Measurements from ENCODE around the gene NCK2.
A peak's percentile ranks its signal among the peaks of the same experiment; 100 is the strongest.

The NCK2 gene

GRCh38 chr2:105822186-105822585, 77.5 kb downstream of the NCK2 start:
- Histone ChIP-seq H3K36me3 (ENCODE audit: control insufficient read depth in 4 of 4, insufficient read depth in 4 of 4, low read length in 3 of 4) (peaks cover 8 to 45% (median 17%) of the 10 kb centered on the region in 4 experiments), H3K27me3 (replicated peaks in 2 of 5; ENCODE audit: control insufficient read depth in 4 of 5, insufficient read depth in 5 of 5, low read length in 4 of 5) (no peaks in the 10 kb centered on the region), H3K4me1 (ENCODE audit: control extremely low read depth in 1 of 4, control insufficient read depth in 4 of 4, insufficient read depth in 4 of 4, low read length in 3 of 4) (peaks cover 2 to 18% (median 5%) of the 10 kb centered on the region in 4 experiments), H3K27ac (ENCODE audit: insufficient read depth in 1 of 2, low read depth in 1 of 2, low read length in 2 of 2, poor library complexity in 1 of 2, severe bottlenecking in 2 of 2) (peak overlapping the region in 1 of 2 experiments; percentile 11), H3K9me3 (ENCODE audit: control extremely low read depth in 1 of 5, control insufficient read depth in 4 of 5, insufficient read depth in 2 of 5, low read depth in 1 of 5, low read length in 4 of 5) (peaks cover 0 to 4% (median 0%) of the 10 kb centered on the region in 5 experiments), H3K4me3 (ENCODE audit: control insufficient read depth in 1 of 7, extremely low read depth in 1 of 7, insufficient read depth in 4 of 7, low read depth in 2 of 7, low read length in 6 of 7) (no peak overlapping the region)
- peak in 1 of 3 donors; percentile 34 for DNase-seq
- ChIA-PET POLR2A (no interaction called here), CTCF (interaction anchor here (0.7 to 1.4 kb wide), 5 partner anchors 9 to 22 kb away, joined by 3 to 4 read pairs (median 3); no protein-coding TSS in a partner anchor)
- 72% methylated on average over 3 of the region's 7 CpGs for WGBS (ENCODE audit: insufficient coverage)

- Histone ChIP-seq H3K27me3 (replicated peaks in 2 of 5; ENCODE audit: control insufficient read depth in 4 of 5, insufficient read depth in 5 of 5, low read length in 4 of 5) (no peaks in the 10 kb centered on the region), H3K27ac (ENCODE audit: insufficient read depth in 1 of 2, low read depth in 1 of 2, low read length in 2 of 2, poor library complexity in 1 of 2, severe bottlenecking in 2 of 2) (no peak overlapping the region), H3K4me1 (ENCODE audit: control extremely low read depth in 1 of 4, control insufficient read depth in 4 of 4, insufficient read depth in 4 of 4, low read length in 3 of 4) (peaks cover 2 to 33% (median 7%) of the 10 kb centered on the region in 4 experiments), H3K4me3 (ENCODE audit: control insufficient read depth in 1 of 7, extremely low read depth in 1 of 7, insufficient read depth in 4 of 7, low read depth in 2 of 7, low read length in 6 of 7) (no peak overlapping the region), H3K36me3 (ENCODE audit: control insufficient read depth in 4 of 4, insufficient read depth in 4 of 4, low read length in 3 of 4) (peaks cover 6 to 41% (median 17%) of the 10 kb centered on the region in 4 experiments), H3K9me3 (ENCODE audit: control extremely low read depth in 1 of 5, control insufficient read depth in 4 of 5, insufficient read depth in 2 of 5, low read depth in 1 of 5, low read length in 4 of 5) (peaks cover 0 to 4% (median 2%) of the 10 kb centered on the region in 5 experiments)
- 95% methylated on average over 9 of the region's 9 CpGs for WGBS (ENCODE audit: insufficient coverage)
- no peak for DNase-seq
- CTCF ChIA-PET, result no interaction called here
- POLR2A ChIA-PET, result no interaction called here
Measured at GRCh38 chr2:105824446-105824845, 79.7 kb downstream of the NCK2 start.

- ChIA-PET CTCF (no interaction called here), POLR2A (interaction anchor here (0.5 kb wide), 1 partner anchor 38 kb away, joined by 4 read pairs; no protein-coding TSS in a partner anchor)
- Histone ChIP-seq H3K27ac (ENCODE audit: insufficient read depth in 1 of 2, low read depth in 1 of 2, low read length in 2 of 2, poor library complexity in 1 of 2, severe bottlenecking in 2 of 2) (no peak overlapping the region), H3K9me3 (ENCODE audit: control extremely low read depth in 1 of 5, control insufficient read depth in 4 of 5, insufficient read depth in 2 of 5, low read depth in 1 of 5, low read length in 4 of 5) (peaks cover 2 to 23% (median 8%) of the 10 kb centered on the region in 5 experiments), H3K27me3 (replicated peaks in 2 of 5; ENCODE audit: control insufficient read depth in 4 of 5, insufficient read depth in 5 of 5, low read length in 4 of 5) (no peaks in the 10 kb centered on the region), H3K4me3 (ENCODE audit: control insufficient read depth in 1 of 7, extremely low read depth in 1 of 7, insufficient read depth in 4 of 7, low read depth in 2 of 7, low read length in 6 of 7) (no peak overlapping the region), H3K36me3 (ENCODE audit: control insufficient read depth in 4 of 4, insufficient read depth in 4 of 4, low read length in 3 of 4) (peaks cover 6 to 33% (median 17%) of the 10 kb centered on the region in 4 experiments), H3K4me1 (ENCODE audit: control extremely low read depth in 1 of 4, control insufficient read depth in 4 of 4, insufficient read depth in 4 of 4, low read length in 3 of 4) (peaks cover 0 to 15% (median 2%) of the 10 kb centered on the region in 4 experiments)
- no CpG with 5 or more reads among the region's 1 CpG for WGBS (ENCODE audit: insufficient coverage)
- peak in 2 of 3 donors; percentile 32 to 50 for DNase-seq
Measured at GRCh38 chr2:105827351-105828096, 82.8 kb downstream of the NCK2 start.

- H3K4me1 ChIP-seq (ENCODE audit: control extremely low read depth in 1 of 4, control insufficient read depth in 4 of 4, insufficient read depth in 4 of 4, low read length in 3 of 4), result peaks cover 0 to 15% (median 2%) of the 10 kb centered on the region in 4 experiments
- DNase-seq, result no peak
- H3K27ac ChIP-seq (ENCODE audit: insufficient read depth in 1 of 2, low read depth in 1 of 2, low read length in 2 of 2, poor library complexity in 1 of 2, severe bottlenecking in 2 of 2), result no peak overlapping the region
- H3K4me3 ChIP-seq (ENCODE audit: control insufficient read depth in 1 of 7, extremely low read depth in 1 of 7, insufficient read depth in 4 of 7, low read depth in 2 of 7, low read length in 6 of 7), result no peak overlapping the region
- peaks cover 2 to 32% (median 8%) of the 10 kb centered on the region in 5 experiments for H3K9me3 ChIP-seq (ENCODE audit: control extremely low read depth in 1 of 5, control insufficient read depth in 4 of 5, insufficient read depth in 2 of 5, low read depth in 1 of 5, low read length in 4 of 5)
- H3K36me3 ChIP-seq (ENCODE audit: control insufficient read depth in 4 of 4, insufficient read depth in 4 of 4, low read length in 3 of 4), result peaks cover 6 to 29% (median 17%) of the 10 kb centered on the region in 4 experiments
- ChIA-PET POLR2A (no interaction called here), CTCF (interaction anchor here (1.0 kb wide), 2 partner anchors 39 to 41 kb away, joined by 3 read pairs; no protein-coding TSS in a partner anchor)
- H3K27me3 ChIP-seq (replicated peaks in 2 of 5; ENCODE audit: control insufficient read depth in 4 of 5, insufficient read depth in 5 of 5, low read length in 4 of 5), result no peaks in the 10 kb centered on the region
Measured at GRCh38 chr2:105828558-105828957, 83.8 kb downstream of the NCK2 start.

GRCh38 chr2:105834931-105835330, 90.2 kb downstream of the NCK2 start:
- Histone ChIP-seq H3K4me1 (ENCODE audit: control extremely low read depth in 1 of 4, control insufficient read depth in 4 of 4, insufficient read depth in 4 of 4, low read length in 3 of 4) (peaks cover 0 to 2% (median 0%) of the 10 kb centered on the region in 4 experiments), H3K4me3 (ENCODE audit: control insufficient read depth in 1 of 7, extremely low read depth in 1 of 7, insufficient read depth in 4 of 7, low read depth in 2 of 7, low read length in 6 of 7) (peak overlapping the region in 1 of 7 experiments; percentile 17), H3K27me3 (replicated peaks in 2 of 5; ENCODE audit: control insufficient read depth in 4 of 5, insufficient read depth in 5 of 5, low read length in 4 of 5) (no peaks in the 10 kb centered on the region), H3K36me3 (ENCODE audit: control insufficient read depth in 4 of 4, insufficient read depth in 4 of 4, low read length in 3 of 4) (peaks cover 0 to 8% (median 2%) of the 10 kb centered on the region in 4 experiments), H3K27ac (ENCODE audit: insufficient read depth in 1 of 2, low read depth in 1 of 2, low read length in 2 of 2, poor library complexity in 1 of 2, severe bottlenecking in 2 of 2) (no peak overlapping the region), H3K9me3 (ENCODE audit: control extremely low read depth in 1 of 5, control insufficient read depth in 4 of 5, insufficient read depth in 2 of 5, low read depth in 1 of 5, low read length in 4 of 5) (peaks cover 8 to 67% (median 19%) of the 10 kb centered on the region in 5 experiments)
- CTCF ChIA-PET, result interaction anchor here (1.0 kb wide), 1 partner anchor 23 kb away, joined by 3 read pairs; no protein-coding TSS in a partner anchor
- peak; percentile 26 to 84 (median 77) for DNase-seq
- WGBS (ENCODE audit: insufficient coverage), result no CpG with 5 or more reads among the region's 1 CpG
- POLR2A ChIA-PET, result no interaction called here

- Histone ChIP-seq H3K4me1 (ENCODE audit: control extremely low read depth in 1 of 4, control insufficient read depth in 4 of 4, insufficient read depth in 4 of 4, low read length in 3 of 4) (peaks cover 0 to 2% (median 0%) of the 10 kb centered on the region in 4 experiments), H3K27me3 (replicated peaks in 2 of 5; ENCODE audit: control insufficient read depth in 4 of 5, insufficient read depth in 5 of 5, low read length in 4 of 5) (no peaks in the 10 kb centered on the region)
Measured at GRCh38 chr2:105836341-105836740, 91.6 kb downstream of the NCK2 start.

More at GRCh38 chr2:105836341-105836740, 91.6 kb downstream of the NCK2 start:
- POLR2A ChIA-PET, result no interaction called here
- WGBS (ENCODE audit: insufficient coverage), result 100% methylated on average over 3 of the region's 4 CpGs
- CTCF ChIA-PET, result interaction anchor here (0.5 to 0.9 kb wide), 3 partner anchors 13 to 49 kb away, joined by 3 read pairs; no protein-coding TSS in a partner anchor
- no peak overlapping the region for H3K4me3 ChIP-seq (ENCODE audit: control insufficient read depth in 1 of 7, extremely low read depth in 1 of 7, insufficient read depth in 4 of 7, low read depth in 2 of 7, low read length in 6 of 7)
- H3K36me3 ChIP-seq (ENCODE audit: control insufficient read depth in 4 of 4, insufficient read depth in 4 of 4, low read length in 3 of 4), result peaks cover 0 to 8% (median 2%) of the 10 kb centered on the region in 4 experiments
- DNase-seq, result no peak
- peaks cover 5 to 59% (median 16%) of the 10 kb centered on the region in 5 experiments for H3K9me3 ChIP-seq (ENCODE audit: control extremely low read depth in 1 of 5, control insufficient read depth in 4 of 5, insufficient read depth in 2 of 5, low read depth in 1 of 5, low read length in 4 of 5)
- no peak overlapping the region for H3K27ac ChIP-seq (ENCODE audit: insufficient read depth in 1 of 2, low read depth in 1 of 2, low read length in 2 of 2, poor library complexity in 1 of 2, severe bottlenecking in 2 of 2)

All from common myeloid progenitor, CD34-positive (primary cell).